Activated CD8-positive, alpha-beta memory T cell treated with anti-CD3 and anti-CD28 coated beads for 4 hours (primary cell): Measurements from ENCODE around the gene HIVEP1.

Source experiments
- DNase-seq, 2 donors: peaks; one replicate each; pipeline ENCODE4 v3.0.0-alpha.2; 2020; ENCODE audit warnings: low read depth in 2 of 2

The HIVEP1 gene

GRCh38 chr6:12017876-12018401, 5.8 kb downstream of the HIVEP1 start:
- no peak for DNase-seq

DNA sequence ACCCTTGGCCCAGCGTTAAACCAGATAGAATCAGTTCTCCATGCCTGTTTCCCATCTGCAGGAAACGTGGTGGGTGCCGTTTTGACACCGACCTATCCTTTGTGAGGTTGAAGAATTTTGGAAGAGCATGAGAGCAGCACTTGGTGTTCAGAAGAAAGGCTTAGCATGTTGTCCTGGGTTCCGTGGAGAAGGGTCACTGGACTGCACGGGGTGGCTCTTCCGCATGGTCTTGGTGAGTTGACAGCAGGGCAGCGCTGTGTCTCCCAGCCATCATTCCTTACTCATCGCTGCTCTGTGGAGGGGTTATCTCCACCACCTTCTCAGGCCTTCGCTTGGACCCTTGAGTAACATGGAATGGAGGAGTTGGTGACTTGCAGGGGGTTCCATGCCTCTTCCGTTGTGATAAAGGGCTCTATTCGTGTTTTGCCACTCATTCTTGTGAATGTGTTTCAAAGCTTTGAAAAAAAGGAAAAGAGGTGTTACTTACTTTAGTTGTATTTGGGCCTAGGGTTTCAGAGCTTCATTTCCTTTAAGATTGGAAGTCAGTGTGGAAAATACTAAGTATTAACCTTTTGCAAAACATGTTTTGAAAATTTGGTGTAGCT, 8.2 kb downstream of the HIVEP1 start:
- DNase-seq, result no peak

DNA sequence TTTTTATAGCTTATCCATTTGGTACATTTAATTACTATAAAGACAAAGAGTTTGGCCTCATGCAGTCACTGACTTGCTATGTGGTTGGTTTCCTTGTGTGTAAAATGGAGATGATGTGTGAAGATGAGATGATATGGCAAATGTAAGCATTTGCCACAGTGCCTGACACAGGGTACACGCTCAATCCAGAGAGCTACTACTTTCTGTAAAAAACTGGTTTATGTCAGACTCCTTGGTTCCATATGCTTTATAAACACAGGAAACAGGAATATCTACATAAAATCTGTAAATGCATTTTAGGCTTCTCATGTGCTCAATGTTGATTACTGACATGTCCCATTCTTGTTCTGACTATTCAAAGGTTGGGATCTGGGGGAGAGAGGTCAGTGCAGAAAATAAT, 10.4 kb downstream of the HIVEP1 start:
- DNase-seq, result no peak

GRCh38 chr6:12022953-12023388, 10.9 kb downstream of the HIVEP1 start:
- DNase-seq, result no peak

DNA sequence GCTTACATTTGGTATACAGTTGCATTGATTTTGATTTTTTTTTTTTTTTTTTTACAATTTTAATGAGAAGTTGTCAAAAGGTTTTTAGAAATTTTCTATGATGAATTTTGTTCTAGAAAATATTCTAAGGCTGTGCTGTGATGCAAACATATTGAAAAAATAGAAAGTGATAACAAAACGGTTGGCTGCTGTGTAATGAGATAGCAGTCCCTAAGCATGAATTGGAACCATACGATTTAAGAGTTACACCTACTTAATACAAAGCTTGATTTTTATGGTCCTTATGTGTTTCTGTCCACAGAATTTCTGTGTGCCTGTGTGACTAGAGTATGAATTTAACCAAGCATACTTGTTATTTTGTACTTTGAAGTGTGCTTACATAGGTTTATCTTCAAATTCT, 12.1 kb downstream of the HIVEP1 start:
- DNase-seq, result no peak

GRCh38 chr6:12024699-12025434, 12.8 kb downstream of the HIVEP1 start:
- DNase-seq, result no peak

DNA sequence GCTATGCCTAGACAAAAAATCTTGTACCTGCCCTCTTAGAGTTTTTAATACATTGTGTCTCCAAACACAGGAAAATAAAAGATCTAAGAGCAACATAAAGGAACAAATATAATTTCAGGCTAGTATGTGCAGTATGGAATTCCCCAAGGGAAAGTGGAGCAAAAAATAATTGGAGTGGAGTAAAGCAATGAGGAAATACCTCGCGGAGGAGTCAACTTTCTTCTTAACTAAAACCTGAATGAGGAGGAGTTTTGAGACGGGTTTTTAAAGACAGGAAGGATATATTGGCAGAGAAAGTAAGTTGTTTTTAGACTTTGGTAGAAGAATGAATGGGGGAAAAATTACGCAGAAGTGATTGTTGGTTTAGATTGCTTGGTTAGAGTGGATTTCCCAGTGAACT, 14.0 kb downstream of the HIVEP1 start:
- no peak for DNase-seq

DNA sequence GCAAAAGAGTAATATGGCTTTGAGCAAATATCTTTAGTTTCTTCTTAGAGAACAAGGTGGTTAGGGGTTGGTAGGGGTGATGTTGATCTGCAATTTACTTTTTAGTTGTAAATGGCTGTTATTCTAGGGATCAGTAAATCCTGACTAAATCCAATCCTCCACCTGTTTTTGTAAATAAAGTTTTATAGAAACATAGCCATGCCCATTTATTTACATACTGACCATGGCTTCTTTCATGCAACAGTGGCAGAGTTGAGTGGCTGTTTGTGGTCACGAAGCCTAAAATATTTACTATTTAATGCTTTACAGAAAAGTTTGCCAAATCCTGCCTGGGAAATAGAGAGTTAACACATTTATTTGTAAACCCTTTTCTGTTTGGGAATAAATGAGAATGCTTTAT, 14.7 kb downstream of the HIVEP1 start:
- DNase-seq, result no peak

DNA sequence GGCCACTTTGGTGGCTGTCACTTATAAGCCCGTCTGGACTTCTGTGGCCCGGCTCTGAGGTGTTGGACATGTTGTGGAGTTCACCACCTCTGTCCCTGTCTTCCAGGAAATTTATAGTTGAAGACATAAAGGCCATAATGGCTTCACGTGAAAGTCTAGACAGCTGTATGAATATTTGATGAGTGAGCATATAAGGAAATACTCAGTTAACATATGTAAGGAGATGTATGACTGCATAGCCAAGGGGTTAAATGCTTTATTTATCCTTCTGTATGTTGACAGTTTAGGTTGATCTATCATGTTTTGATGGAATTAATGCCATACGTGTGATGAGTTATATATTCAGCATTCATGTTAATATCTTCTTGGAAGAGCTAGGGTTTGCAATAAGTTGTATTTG, 16.1 kb downstream of the HIVEP1 start:
- DNase-seq, result no peak

DNA sequence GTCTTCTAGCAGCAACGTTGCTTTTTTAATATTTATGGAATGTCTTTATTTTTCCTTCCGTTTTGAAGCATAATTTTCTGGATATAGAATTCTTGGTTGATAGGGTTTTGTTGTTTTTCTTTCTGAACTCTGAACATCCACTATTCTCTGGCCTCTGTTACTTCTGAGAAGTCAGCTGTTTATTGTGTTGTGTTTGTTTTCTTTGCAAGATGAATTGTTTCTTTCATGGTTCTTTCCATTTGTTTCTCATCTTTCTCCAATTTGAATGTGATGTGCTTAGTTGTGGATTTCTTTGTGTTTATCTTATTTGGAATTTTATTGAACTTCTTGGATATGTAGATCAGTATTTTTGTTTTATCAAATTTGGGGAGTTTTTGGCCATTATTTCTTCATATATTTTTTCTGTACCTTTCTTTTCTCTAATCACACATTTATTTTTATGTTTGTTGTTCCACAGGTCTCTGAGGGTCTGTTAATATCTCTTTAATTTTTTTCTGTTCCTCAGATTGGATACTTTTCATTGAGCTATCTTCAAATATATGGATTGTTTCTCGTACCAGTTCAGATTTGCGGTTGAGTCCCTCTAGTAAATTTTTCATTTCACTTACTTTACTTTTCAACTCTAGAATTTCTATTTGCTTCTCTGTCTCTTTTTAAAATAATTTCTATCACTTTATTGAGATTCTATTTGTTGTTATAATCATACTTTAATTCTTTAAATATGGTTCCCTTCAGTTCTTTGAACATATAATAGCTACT, 18.0 kb downstream of the HIVEP1 start:
- DNase-seq, result no peak

- no peak for DNase-seq
These were observed 19.0 kb downstream of the HIVEP1 start for GRCh38 chr6:12030993-12031550.

- no peak for DNase-seq
These were observed 20.9 kb downstream of the HIVEP1 start for GRCh38 chr6:12032783-12033573.

DNA sequence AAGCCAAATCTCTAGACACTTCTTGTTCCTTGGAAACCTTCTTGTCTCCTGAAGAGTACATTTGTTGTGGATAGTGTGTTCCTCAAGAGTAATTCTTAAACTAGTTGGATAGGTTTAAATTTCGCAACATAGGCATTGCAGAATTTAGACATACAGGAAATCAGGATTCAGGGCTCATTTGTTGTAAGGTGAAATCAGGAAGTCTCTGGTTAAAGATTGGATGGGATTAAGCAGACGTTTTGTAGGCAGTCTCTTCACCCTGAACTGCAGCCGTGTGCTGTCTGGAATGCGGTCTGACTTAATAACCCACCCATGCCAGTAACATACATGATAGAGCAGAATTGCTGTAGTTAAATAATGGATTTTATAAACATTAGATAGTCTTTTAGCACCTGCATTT, 21.7 kb downstream of the HIVEP1 start:
- DNase-seq, result no peak

DNA sequence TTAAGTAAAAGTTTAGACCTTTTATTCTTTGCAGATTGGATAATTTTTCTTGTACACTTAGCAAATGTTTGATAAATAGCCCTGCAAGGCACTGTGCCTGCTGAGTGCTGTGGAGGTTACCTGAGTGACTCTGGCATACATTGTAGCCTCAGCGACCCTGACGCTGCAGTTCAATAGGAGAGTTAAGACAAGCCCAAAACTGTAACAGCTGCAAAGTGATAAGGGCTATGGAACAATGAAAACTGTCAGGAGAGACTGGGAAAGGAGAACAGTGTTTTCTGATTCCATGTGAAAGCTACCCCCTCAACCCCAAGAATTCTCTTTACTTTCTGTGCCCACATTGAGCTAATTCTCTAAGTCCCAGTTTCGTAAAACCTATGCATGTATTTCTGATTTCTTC, 22.2 kb downstream of the HIVEP1 start:
- DNase-seq, result no peak

DNA sequence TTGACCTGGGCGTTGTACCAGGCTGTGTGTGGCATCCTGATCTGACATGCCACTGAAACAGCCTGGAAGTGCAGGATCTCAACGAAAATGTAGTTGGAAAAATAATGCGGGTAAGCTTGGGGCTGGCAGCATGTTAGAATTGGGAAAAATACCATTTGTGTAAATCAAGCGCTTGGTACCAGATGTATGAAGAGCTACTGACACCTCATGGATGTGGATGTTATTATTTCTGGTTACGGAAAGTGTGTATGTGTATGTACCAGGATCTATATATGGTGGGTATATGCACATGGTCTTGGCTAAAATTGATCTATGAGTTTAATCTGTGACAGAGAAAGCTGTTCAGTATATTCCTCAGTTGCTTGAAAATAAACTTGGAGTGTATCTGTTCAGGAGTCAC, 22.7 kb downstream of the HIVEP1 start:
- no peak for DNase-seq

DNA sequence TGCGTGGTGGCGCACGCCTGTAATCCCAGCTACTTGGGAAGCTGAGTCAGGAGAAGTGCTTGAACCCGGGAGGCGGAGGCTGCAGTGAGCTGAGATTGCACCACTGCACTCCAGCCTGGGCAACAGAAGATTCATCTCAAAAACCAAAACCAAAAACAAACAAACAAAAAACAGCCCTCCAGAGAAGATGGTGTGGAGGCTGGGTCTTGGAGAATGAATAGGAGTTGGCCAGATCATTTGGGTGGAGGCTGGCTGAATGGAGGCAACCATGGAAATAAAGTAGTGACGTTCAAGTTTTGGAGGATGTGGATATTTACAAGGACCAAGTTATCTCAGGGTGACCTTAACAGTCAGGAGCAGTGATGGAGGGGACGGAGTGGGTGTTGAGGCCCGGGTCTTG, 24.7 kb downstream of the HIVEP1 start:
- no peak for DNase-seq

DNA sequence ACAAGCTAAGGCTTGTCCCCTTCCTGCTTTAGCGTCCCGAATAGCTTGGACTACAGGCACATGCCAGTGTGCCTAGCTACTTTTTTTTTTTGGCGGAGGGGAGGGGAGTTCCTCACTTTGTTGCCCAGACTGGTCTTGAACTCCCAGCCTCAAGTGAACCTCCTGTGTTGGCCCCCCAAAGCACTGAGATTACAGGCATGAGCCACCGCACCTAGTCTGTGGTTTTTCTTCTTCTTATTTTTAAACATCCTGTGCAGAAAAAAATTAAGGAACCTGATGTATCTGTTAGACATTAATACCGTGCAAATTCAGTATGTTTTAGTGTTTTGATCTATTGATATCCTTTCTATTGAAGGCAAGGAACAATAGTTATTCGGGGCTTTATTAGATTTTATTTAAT, 25.7 kb downstream of the HIVEP1 start:
- DNase-seq, result no peak

DNA sequence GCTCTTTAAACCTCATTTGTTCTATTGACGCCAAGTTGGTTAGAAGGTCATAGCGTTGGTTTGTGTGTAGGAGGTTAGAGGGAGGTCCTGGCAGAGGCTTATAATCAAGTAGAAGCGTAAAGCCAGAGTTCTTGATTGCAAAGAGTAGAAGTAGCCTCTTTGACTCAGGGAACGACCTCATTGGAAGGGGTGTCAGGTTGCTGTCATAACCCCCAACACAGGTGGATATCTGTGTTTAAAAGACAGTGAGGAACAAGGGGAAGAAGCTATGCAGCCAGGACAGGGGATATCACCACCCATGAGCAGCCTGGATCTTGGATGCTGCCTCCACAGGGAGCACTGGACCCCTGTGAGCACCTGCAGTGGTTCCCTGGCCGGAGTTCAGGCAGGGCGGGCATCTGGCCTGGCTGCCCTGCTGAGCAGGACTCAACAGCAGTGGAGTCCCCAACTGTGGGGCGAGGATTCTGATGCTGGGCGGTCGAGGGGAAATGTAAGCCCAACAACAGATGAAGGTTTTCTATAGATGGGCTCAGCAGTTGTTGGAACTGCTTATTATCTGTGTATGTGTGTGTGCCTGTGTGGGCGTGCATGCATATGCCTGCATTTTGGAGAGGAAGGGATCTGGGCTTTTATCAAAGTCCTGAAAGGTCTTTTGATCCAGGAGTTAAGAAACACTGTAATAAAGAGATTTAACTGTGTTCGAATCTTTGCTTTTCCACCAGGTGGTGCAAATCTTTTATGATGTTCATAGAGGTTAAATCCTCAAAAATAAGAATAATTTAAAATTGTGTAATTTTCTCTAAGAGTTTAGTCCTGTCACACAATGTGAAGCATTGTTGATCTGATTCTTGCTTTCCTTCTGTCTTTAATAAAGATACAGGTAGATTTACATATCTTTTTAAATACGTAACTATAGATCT, 27.7 kb downstream of the HIVEP1 start:
- no peak for DNase-seq

DNA sequence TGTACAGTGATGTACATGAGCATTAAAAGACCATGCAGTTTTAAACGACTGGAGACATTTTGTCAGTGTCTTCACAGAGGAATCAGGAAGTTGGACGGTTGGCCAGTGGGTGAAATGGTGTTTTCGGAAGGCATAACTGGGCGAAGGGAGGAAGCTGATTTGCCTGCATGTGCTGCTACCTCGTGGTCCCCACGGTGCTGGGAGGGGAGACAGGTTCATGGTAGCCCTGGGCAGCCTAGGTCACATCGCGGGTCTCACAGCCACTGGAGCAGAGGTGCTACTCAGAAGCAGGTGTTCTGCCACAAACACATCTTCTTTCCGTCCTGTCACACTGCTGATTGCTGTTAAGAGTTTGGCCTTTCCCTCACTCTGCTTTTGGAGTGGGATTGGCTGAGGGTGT, 35.2 kb downstream of the HIVEP1 start:
- no peak for DNase-seq

DNA sequence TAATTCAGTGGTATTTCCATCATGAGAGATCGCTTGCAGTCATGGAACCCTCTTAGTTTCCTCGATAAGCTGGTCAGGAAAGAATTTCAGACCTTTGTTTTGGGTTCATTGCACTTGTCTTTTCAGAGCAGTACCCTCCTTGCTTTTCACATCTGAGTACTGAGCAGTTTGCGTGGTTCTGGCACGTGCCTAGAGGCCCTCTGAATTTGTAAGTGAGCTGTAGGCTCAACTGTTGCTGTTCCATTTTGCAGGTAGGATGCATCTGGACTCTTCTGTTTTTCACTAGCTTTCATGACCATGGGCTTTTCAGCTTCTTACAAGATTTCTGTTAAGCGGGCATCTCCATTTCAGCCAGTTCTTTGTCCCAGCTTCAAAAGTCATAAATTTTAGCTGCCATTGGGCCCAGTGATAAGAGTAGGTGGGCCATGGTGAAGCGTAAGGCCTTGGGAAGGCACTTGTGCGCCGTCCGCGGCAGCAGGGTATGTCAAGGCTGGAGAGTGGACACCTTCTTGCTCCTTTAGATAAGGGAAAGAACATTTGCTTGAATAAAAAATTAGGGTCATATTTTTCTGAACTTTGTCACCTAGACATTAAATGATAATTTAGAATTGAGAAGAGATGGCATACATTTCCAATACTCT, 35.8 kb downstream of the HIVEP1 start:
- no peak for DNase-seq
